ENCODE measurements around the gene SPRR1B.
"Not testable (repeated sequence)": the region's sequence is repeated elsewhere in the genome, so short reads cannot be mapped to it uniquely, and the experiment has no call there.

Gene SPRR1B

GRCh38 chr1:153040950-153041631, 10.1 kb downstream of the SPRR1B start, which contains the start of gene SPRR2D:
Gene SPRR2D, minus strand, starts transcription at chr1:153041120. Its CDS starts 774 bp downstream, at chr1:153040346.
- DNase-seq (ENCODE audit: low read depth): no peak

GRCh38 chr1:153049211-153049610, 18.2 kb downstream of the SPRR1B start:
- no peak for DNase-seq (ENCODE audit: low read depth)

- not testable (repeated sequence) for DNase-seq (ENCODE audit: low read depth)
Observed at GRCh38 chr1:153056111-153056510, 25.1 kb downstream of the SPRR1B start.

- no peak for DNase-seq (ENCODE audit: low read depth)
Observed at GRCh38 chr1:153057375-153057774, 26.4 kb downstream of the SPRR1B start, which contains the start of gene SPRR2A. Gene SPRR2A, minus strand, starts transcription at chr1:153057512. Its CDS starts 777 bp downstream, at chr1:153056735.

GRCh38 chr1:153058154-153058553, 27.2 kb downstream of the SPRR1B start:
- no peak for DNase-seq (ENCODE audit: low read depth)

- DNase-seq (ENCODE audit: low read depth): no peak
Observed at GRCh38 chr1:153058826-153059784, 28.1 kb downstream of the SPRR1B start.

GRCh38 chr1:153070243-153070642, 39.2 kb downstream of the SPRR1B start:
- no peak for DNase-seq (ENCODE audit: low read depth)

GRCh38 chr1:153071511-153071910, 40.5 kb downstream of the SPRR1B start, which contains the start of gene SPRR2B:
Gene SPRR2B, minus strand, starts transcription at chr1:153071611. Its CDS starts 772 bp downstream, at chr1:153070839.
- no peak for DNase-seq (ENCODE audit: low read depth)

GRCh38 chr1:153072806-153073726, 42.1 kb downstream of the SPRR1B start:
- DNase-seq (ENCODE audit: low read depth): no peak

GRCh38 chr1:153081736-153082135, 50.7 kb downstream of the SPRR1B start:
- no peak for DNase-seq (ENCODE audit: low read depth)

Measured in activated T-cell treated with anti-CD3 and anti-CD28 coated beads for 1 hour (primary cell).